Measurements from ENCODE around the gene CHMP4B.

DNA sequence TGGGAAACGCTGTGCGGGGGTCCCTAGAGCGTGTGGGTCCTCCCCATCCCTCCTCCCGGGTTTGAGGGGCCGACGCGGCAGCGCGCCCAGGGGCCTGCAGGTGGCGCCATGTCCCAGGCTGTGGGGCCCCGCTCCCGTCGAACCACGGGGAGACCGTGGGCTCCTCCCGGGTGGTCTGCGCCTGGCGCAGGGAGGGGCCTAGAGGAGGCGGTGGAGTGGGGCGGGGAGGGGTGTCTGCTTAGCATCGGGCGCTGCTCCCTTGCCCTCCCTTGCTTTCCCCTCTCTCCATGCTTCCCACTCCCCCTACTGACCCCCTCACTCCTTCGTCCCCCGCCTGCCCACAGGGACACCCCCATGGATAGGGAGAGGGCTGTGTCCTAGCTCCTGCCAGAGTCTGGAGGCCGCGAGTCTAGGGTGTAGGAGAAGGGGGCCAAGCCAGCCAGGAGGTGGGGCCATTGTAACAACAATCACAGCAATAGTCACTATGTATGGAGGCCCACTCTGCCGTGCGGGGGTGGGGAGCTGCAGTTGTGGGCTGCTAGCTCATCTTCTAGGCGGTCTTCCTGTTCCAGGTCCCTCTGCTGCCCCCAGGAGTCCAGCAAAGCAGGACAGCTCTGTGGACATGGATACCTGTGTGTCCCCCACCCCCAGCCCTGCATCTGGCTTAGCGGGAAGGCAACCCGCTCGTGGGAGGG, 51.7 kb downstream of the CHMP4B start:
- TF ChIP-seq, protein P1, sequence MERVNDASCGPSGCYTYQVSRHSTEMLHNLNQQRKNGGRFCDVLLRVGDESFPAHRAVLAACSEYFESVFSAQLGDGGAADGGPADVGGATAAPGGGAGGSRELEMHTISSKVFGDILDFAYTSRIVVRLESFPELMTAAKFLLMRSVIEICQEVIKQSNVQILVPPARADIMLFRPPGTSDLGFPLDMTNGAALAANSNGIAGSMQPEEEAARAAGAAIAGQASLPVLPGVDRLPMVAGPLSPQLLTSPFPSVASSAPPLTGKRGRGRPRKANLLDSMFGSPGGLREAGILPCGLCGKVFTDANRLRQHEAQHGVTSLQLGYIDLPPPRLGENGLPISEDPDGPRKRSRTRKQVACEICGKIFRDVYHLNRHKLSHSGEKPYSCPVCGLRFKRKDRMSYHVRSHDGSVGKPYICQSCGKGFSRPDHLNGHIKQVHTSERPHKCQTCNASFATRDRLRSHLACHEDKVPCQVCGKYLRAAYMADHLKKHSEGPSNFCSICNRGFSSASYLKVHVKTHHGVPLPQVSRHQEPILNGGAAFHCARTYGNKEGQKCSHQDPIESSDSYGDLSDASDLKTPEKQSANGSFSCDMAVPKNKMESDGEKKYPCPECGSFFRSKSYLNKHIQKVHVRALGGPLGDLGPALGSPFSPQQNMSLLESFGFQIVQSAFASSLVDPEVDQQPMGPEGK (CRISPR knock-in tag; IDR thresholded peaks at IDR 0.05; ENCODE audit: borderline replicate concordance), result no peak
- TF ChIP-seq BACH2 (CRISPR knock-in tag; IDR thresholded peaks at IDR 0.05; ENCODE audit: borderline replicate concordance), result no peak
- no peak for TF ChIP-seq PPARA (CRISPR knock-in tag; IDR thresholded peaks at IDR 0.05; ENCODE audit: borderline replicate concordance)
- no peak for TF ChIP-seq ZNF8 (CRISPR knock-in tag; IDR thresholded peaks at IDR 0.05)
- no peak for TF ChIP-seq ZFP3 (CRISPR knock-in tag; IDR thresholded peaks at IDR 0.05)
- TF ChIP-seq RARB (CRISPR knock-in tag; IDR thresholded peaks at IDR 0.05), result no peak
- no peak for TF ChIP-seq TCF4 (CRISPR knock-in tag; IDR thresholded peaks at IDR 0.05; ENCODE audit: borderline replicate concordance)
